ENCODE measurements around the gene KAZN.

Gene KAZN

GRCh38 chr1:14970115-14970798 lies 371.8 kb downstream of the KAZN start:
- no peak overlapping the region for H3K9ac ChIP-seq (ENCODE audit: low read depth, low read length)
- H3K4me1 ChIP-seq (ENCODE audit: control insufficient read depth, insufficient read depth, low read length), result peaks cover 45% of the 10 kb centered on the region
- peaks cover 5% of the 10 kb centered on the region for H3K9me3 ChIP-seq (replicated peaks; ENCODE audit: low read length)
- peak overlapping the region; percentile 24 for H3K4me2 ChIP-seq (ENCODE audit: low read length)
- no peak overlapping the region for H3K4me3 ChIP-seq (ENCODE audit: low read length)
- H3K36me3 ChIP-seq (ENCODE audit: insufficient read depth, low read length), result peaks cover 3% of the 10 kb centered on the region
- H3K27me3 ChIP-seq (ENCODE audit: control insufficient read depth, insufficient read depth, low read length), result no peaks in the 10 kb centered on the region

- no peak overlapping the region for H3K9ac ChIP-seq (ENCODE audit: low read depth, low read length)
- no peak overlapping the region for H3K4me2 ChIP-seq (ENCODE audit: low read length)
- peaks cover 45% of the 10 kb centered on the region for H3K4me1 ChIP-seq (ENCODE audit: control insufficient read depth, insufficient read depth, low read length)
Measured at GRCh38 chr1:14970799-14971141, 372.3 kb downstream of the KAZN start.

GRCh38 chr1:14971221-14971620 lies 372.7 kb downstream of the KAZN start:
- H3K27me3 ChIP-seq (ENCODE audit: control insufficient read depth, insufficient read depth, low read length), result no peaks in the 10 kb centered on the region
- H3K4me1 ChIP-seq (ENCODE audit: control insufficient read depth, insufficient read depth, low read length), result peaks cover 45% of the 10 kb centered on the region
- peaks cover 3% of the 10 kb centered on the region for H3K36me3 ChIP-seq (ENCODE audit: insufficient read depth, low read length)
- peak overlapping the region; percentile 59 for H3K4me3 ChIP-seq (ENCODE audit: low read length)
- H3K4me2 ChIP-seq (ENCODE audit: low read length), result peak overlapping the region; percentile 79
- peaks cover 5% of the 10 kb centered on the region for H3K9me3 ChIP-seq (replicated peaks; ENCODE audit: low read length)
- H3K9ac ChIP-seq (ENCODE audit: low read depth, low read length), result no peak overlapping the region

More at GRCh38 chr1:14970799-14971141, 372.3 kb downstream of the KAZN start:
- no peak overlapping the region for H3K4me3 ChIP-seq (ENCODE audit: low read length)
- H3K36me3 ChIP-seq (ENCODE audit: insufficient read depth, low read length), result peaks cover 3% of the 10 kb centered on the region
- peaks cover 5% of the 10 kb centered on the region for H3K9me3 ChIP-seq (replicated peaks; ENCODE audit: low read length)
- no peaks in the 10 kb centered on the region for H3K27me3 ChIP-seq (ENCODE audit: control insufficient read depth, insufficient read depth, low read length)

- Histone ChIP-seq H3K27me3 (ENCODE audit: control insufficient read depth, insufficient read depth, low read length) (no peaks in the 10 kb centered on the region), H3K4me1 (ENCODE audit: control insufficient read depth, insufficient read depth, low read length) (peaks cover 45% of the 10 kb centered on the region), H3K9ac (ENCODE audit: low read depth, low read length) (no peak overlapping the region), H3K4me3 (ENCODE audit: low read length) (peak overlapping the region; percentile 59), H3K4me2 (ENCODE audit: low read length) (peak overlapping the region; percentile 79), H3K36me3 (ENCODE audit: insufficient read depth, low read length) (peaks cover 4% of the 10 kb centered on the region), H3K9me3 (replicated peaks; ENCODE audit: low read length) (peaks cover 5% of the 10 kb centered on the region)
Measured at GRCh38 chr1:14972107-14972506, 373.6 kb downstream of the KAZN start.

- Histone ChIP-seq H3K9ac (ENCODE audit: low read depth, low read length) (no peak overlapping the region), H3K4me1 (ENCODE audit: control insufficient read depth, insufficient read depth, low read length) (peaks cover 32% of the 10 kb centered on the region)
Measured at GRCh38 chr1:14973773-14974172, 375.3 kb downstream of the KAZN start.

GRCh38 chr1:14974361-14974760 lies 375.9 kb downstream of the KAZN start:
- Histone ChIP-seq H3K9ac (ENCODE audit: low read depth, low read length) (no peak overlapping the region), H3K9me3 (replicated peaks; ENCODE audit: low read length) (peaks cover 5% of the 10 kb centered on the region), H3K27me3 (ENCODE audit: control insufficient read depth, insufficient read depth, low read length) (no peaks in the 10 kb centered on the region), H3K4me2 (ENCODE audit: low read length) (no peak overlapping the region), H3K36me3 (ENCODE audit: insufficient read depth, low read length) (peaks cover 6% of the 10 kb centered on the region), H3K4me3 (ENCODE audit: low read length) (no peak overlapping the region), H3K4me1 (ENCODE audit: control insufficient read depth, insufficient read depth, low read length) (peaks cover 26% of the 10 kb centered on the region)

More at GRCh38 chr1:14973773-14974172, 375.3 kb downstream of the KAZN start:
- Histone ChIP-seq H3K9me3 (replicated peaks; ENCODE audit: low read length) (peaks cover 5% of the 10 kb centered on the region), H3K4me3 (ENCODE audit: low read length) (no peak overlapping the region), H3K4me2 (ENCODE audit: low read length) (no peak overlapping the region), H3K27me3 (ENCODE audit: control insufficient read depth, insufficient read depth, low read length) (no peaks in the 10 kb centered on the region), H3K36me3 (ENCODE audit: insufficient read depth, low read length) (peaks cover 6% of the 10 kb centered on the region)

- Histone ChIP-seq H3K4me1 (ENCODE audit: control insufficient read depth, insufficient read depth, low read length) (peaks cover 21% of the 10 kb centered on the region), H3K27me3 (ENCODE audit: control insufficient read depth, insufficient read depth, low read length) (no peaks in the 10 kb centered on the region), H3K36me3 (ENCODE audit: insufficient read depth, low read length) (peaks cover 6% of the 10 kb centered on the region), H3K4me3 (ENCODE audit: low read length) (no peak overlapping the region), H3K4me2 (ENCODE audit: low read length) (no peak overlapping the region), H3K9ac (ENCODE audit: low read depth, low read length) (no peak overlapping the region), H3K9me3 (replicated peaks; ENCODE audit: low read length) (peaks cover 5% of the 10 kb centered on the region)
Measured at GRCh38 chr1:14975119-14975518, 376.6 kb downstream of the KAZN start.

- Histone ChIP-seq H3K4me1 (ENCODE audit: control insufficient read depth, insufficient read depth, low read length) (peaks cover 17% of the 10 kb centered on the region), H3K27me3 (ENCODE audit: control insufficient read depth, insufficient read depth, low read length) (no peaks in the 10 kb centered on the region), H3K9ac (ENCODE audit: low read depth, low read length) (no peak overlapping the region), H3K4me2 (ENCODE audit: low read length) (no peak overlapping the region), H3K9me3 (replicated peaks; ENCODE audit: low read length) (peaks cover 5% of the 10 kb centered on the region), H3K4me3 (ENCODE audit: low read length) (no peak overlapping the region), H3K36me3 (ENCODE audit: insufficient read depth, low read length) (peaks cover 6% of the 10 kb centered on the region)
Measured at GRCh38 chr1:14976256-14976655, 377.8 kb downstream of the KAZN start.

GRCh38 chr1:14977338-14977931 lies 378.9 kb downstream of the KAZN start:
- Histone ChIP-seq H3K4me2 (ENCODE audit: low read length) (no peak overlapping the region), H3K4me3 (ENCODE audit: low read length) (no peak overlapping the region), H3K9ac (ENCODE audit: low read depth, low read length) (no peak overlapping the region)

GRCh38 chr1:14980621-14981218 lies 382.2 kb downstream of the KAZN start:
- Histone ChIP-seq H3K36me3 (ENCODE audit: insufficient read depth, low read length) (peaks cover 4% of the 10 kb centered on the region), H3K27me3 (ENCODE audit: control insufficient read depth, insufficient read depth, low read length) (no peaks in the 10 kb centered on the region), H3K4me2 (ENCODE audit: low read length) (no peak overlapping the region)

More at GRCh38 chr1:14977338-14977931, 378.9 kb downstream of the KAZN start:
- Histone ChIP-seq H3K36me3 (ENCODE audit: insufficient read depth, low read length) (peaks cover 6% of the 10 kb centered on the region), H3K4me1 (ENCODE audit: control insufficient read depth, insufficient read depth, low read length) (peaks cover 7% of the 10 kb centered on the region), H3K9me3 (replicated peaks; ENCODE audit: low read length) (peaks cover 5% of the 10 kb centered on the region), H3K27me3 (ENCODE audit: control insufficient read depth, insufficient read depth, low read length) (no peaks in the 10 kb centered on the region)

GRCh38 chr1:14982029-14982428 lies 383.5 kb downstream of the KAZN start:
- Histone ChIP-seq H3K4me3 (ENCODE audit: low read length) (no peak overlapping the region), H3K9ac (ENCODE audit: low read depth, low read length) (no peak overlapping the region), H3K9me3 (replicated peaks; ENCODE audit: low read length) (no peaks in the 10 kb centered on the region), H3K4me2 (ENCODE audit: low read length) (no peak overlapping the region), H3K36me3 (ENCODE audit: insufficient read depth, low read length) (peaks cover 3% of the 10 kb centered on the region), H3K4me1 (ENCODE audit: control insufficient read depth, insufficient read depth, low read length) (peaks cover 7% of the 10 kb centered on the region), H3K27me3 (ENCODE audit: control insufficient read depth, insufficient read depth, low read length) (no peaks in the 10 kb centered on the region)

More at GRCh38 chr1:14980621-14981218, 382.2 kb downstream of the KAZN start:
- H3K4me3 ChIP-seq (ENCODE audit: low read length), result no peak overlapping the region
- no peak overlapping the region for H3K9ac ChIP-seq (ENCODE audit: low read depth, low read length)
- H3K9me3 ChIP-seq (replicated peaks; ENCODE audit: low read length), result no peaks in the 10 kb centered on the region
- peaks cover 7% of the 10 kb centered on the region for H3K4me1 ChIP-seq (ENCODE audit: control insufficient read depth, insufficient read depth, low read length)

All from skeletal muscle satellite cell (primary cell).